ENCODE results near the gene SRPK3. TPM values are rescaled to one million over a fixed set of nuclear protein-coding genes. Genes with fewer than 3 reads are reported as not detected.

Gene SRPK3
- total RNA-seq, 1 donor from 2014 or later = 0.17 TPM

GRCh38 chrX:153782871-153783270, 2.0 kb downstream of the SRPK3 start:
- TF ChIP-seq CTCF (conservative IDR thresholded peaks at IDR 0.05; ENCODE audit: low read depth, low read length) = no peak
- DNase-seq (ENCODE audit: low read depth) = no peak
- no peak overlapping the region for H3K4me3 ChIP-seq (ENCODE audit: low read depth, low read length)

GRCh38 chrX:153783378-153784013, 2.7 kb downstream of the SRPK3 start:
- no peak overlapping the region for H3K4me3 ChIP-seq (ENCODE audit: low read depth, low read length)
- TF ChIP-seq CTCF (conservative IDR thresholded peaks at IDR 0.05; ENCODE audit: low read depth, low read length) = no peak
- no peak for DNase-seq (ENCODE audit: low read depth)

- no peak overlapping the region for H3K4me3 ChIP-seq (ENCODE audit: low read depth, low read length)
- no peak for DNase-seq (ENCODE audit: low read depth)
- no peak for TF ChIP-seq CTCF (conservative IDR thresholded peaks at IDR 0.05; ENCODE audit: low read depth, low read length)
Observed at GRCh38 chrX:153784325-153784967, 3.6 kb downstream of the SRPK3 start.

GRCh38 chrX:153786669-153787068, 5.8 kb downstream of the SRPK3 start:
- TF ChIP-seq CTCF (conservative IDR thresholded peaks at IDR 0.05; ENCODE audit: low read depth, low read length) = no peak
- no peak for DNase-seq (ENCODE audit: low read depth)
- no peak overlapping the region for H3K4me3 ChIP-seq (ENCODE audit: low read depth, low read length)

GRCh38 chrX:153789654-153790053, 8.8 kb downstream of the SRPK3 start:
- H3K4me3 ChIP-seq (ENCODE audit: low read depth, low read length) = no peak overlapping the region
- no peak for DNase-seq (ENCODE audit: low read depth)
- TF ChIP-seq CTCF (conservative IDR thresholded peaks at IDR 0.05; ENCODE audit: low read depth, low read length) = no peak

- H3K4me3 ChIP-seq (ENCODE audit: low read depth, low read length) = no peak overlapping the region
- no peak for TF ChIP-seq CTCF (conservative IDR thresholded peaks at IDR 0.05; ENCODE audit: low read depth, low read length)
- DNase-seq (ENCODE audit: low read depth) = no peak
Observed at GRCh38 chrX:153791104-153791852, 10.4 kb downstream of the SRPK3 start.
